HG03280 (cell line): Measurements from ENCODE around the gene PARD3.

Experiments
- ATAC-seq: cut with Tn5 transposase; IDR thresholded peaks from one replicate; pipeline ENCODE4 v1.9.1; 2021; ENCODE audit warnings: mild to moderate bottlenecking, moderate library complexity; ENCODE audit not compliant: unreplicated experiment

The PARD3 gene

GRCh38 chr10:34333513-34333912, 481.6 kb downstream of the PARD3 start:
- no peak for ATAC-seq

- no peak for ATAC-seq
Observed at GRCh38 chr10:34327184-34327583, 487.9 kb downstream of the PARD3 start.

GRCh38 chr10:34323192-34323591, 491.9 kb downstream of the PARD3 start:
- no peak for ATAC-seq

- no peak for ATAC-seq
Observed at GRCh38 chr10:34320265-34320664, 494.8 kb downstream of the PARD3 start.

- no peak for ATAC-seq
Observed at GRCh38 chr10:34319197-34319846, 495.8 kb downstream of the PARD3 start.

GRCh38 chr10:34316154-34316553, 498.9 kb downstream of the PARD3 start:
- no peak for ATAC-seq

GRCh38 chr10:34314457-34314856, 500.6 kb downstream of the PARD3 start:
- ATAC-seq = no peak

GRCh38 chr10:34313888-34314287, 501.2 kb downstream of the PARD3 start:
- ATAC-seq = no peak

- no peak for ATAC-seq
Observed at GRCh38 chr10:34313353-34313752, 501.7 kb downstream of the PARD3 start.

- ATAC-seq = no peak
Observed at GRCh38 chr10:34311679-34312078, 503.4 kb downstream of the PARD3 start.

GRCh38 chr10:34310234-34310633, 504.9 kb downstream of the PARD3 start:
- no peak for ATAC-seq

GRCh38 chr10:34305189-34305588, 509.9 kb downstream of the PARD3 start:
- ATAC-seq = peak; percentile 91

- ATAC-seq = no peak
Observed at GRCh38 chr10:34303022-34303421, 512.1 kb downstream of the PARD3 start.

GRCh38 chr10:34299105-34299611, 515.9 kb downstream of the PARD3 start:
- no peak for ATAC-seq

GRCh38 chr10:34298346-34298818, 516.7 kb downstream of the PARD3 start:
- no peak for ATAC-seq

GRCh38 chr10:34297541-34298345, 517.4 kb downstream of the PARD3 start:
- no peak for ATAC-seq

GRCh38 chr10:34295142-34295548, 520.0 kb downstream of the PARD3 start:
- no peak for ATAC-seq

- ATAC-seq = no peak
Observed at GRCh38 chr10:34294137-34294536, 521.0 kb downstream of the PARD3 start.

- ATAC-seq = no peak
Observed at GRCh38 chr10:34292675-34293074, 522.4 kb downstream of the PARD3 start.

- no peak for ATAC-seq
Observed at GRCh38 chr10:34292194-34292565, 522.9 kb downstream of the PARD3 start.

- no peak for ATAC-seq
Observed at GRCh38 chr10:34291466-34292193, 523.5 kb downstream of the PARD3 start.
